Progenitor cell of endocrine pancreas (in vitro differentiated cells): Measurements from ENCODE around the gene CFAP74. TPM values are rescaled to one million over a fixed set of nuclear protein-coding genes. Genes with fewer than 3 reads are reported as not detected.
"Not testable (repeated sequence)": the region's sequence is repeated elsewhere in the genome, so short reads cannot be mapped to it uniquely, and the experiment has no call there.

ENCODE experiments used
- DNase-seq: peaks from one replicate; pipeline ENCODE4 v3.0.0; 2021; ENCODE audit warnings: low spot score; ENCODE audit not compliant: unreplicated experiment
- H3K27ac Mint-ChIP-seq: 2 replicates; pipeline ENCODE4 v1.8.0; 2021; ENCODE audit warnings: mild to moderate bottlenecking, moderate library complexity, mixed read lengths
- H3K27me3 Mint-ChIP-seq: 2 replicates; pipeline ENCODE4 v1.8.0; 2021; ENCODE audit warnings: mixed read lengths
- H3K36me3 Mint-ChIP-seq: 2 replicates; pipeline ENCODE4 v1.8.0; 2022; ENCODE audit warnings: mixed read lengths; ENCODE audit not compliant: insufficient read depth
- H3K4me1 Mint-ChIP-seq: 2 replicates; pipeline ENCODE4 v1.8.0; 2021; ENCODE audit warnings: low read depth, mixed read lengths
- H3K4me3 Mint-ChIP-seq: 2 replicates; pipeline ENCODE4 v1.8.0; 2021; ENCODE audit warnings: low read depth, mild to moderate bottlenecking, moderate library complexity, mixed read lengths
- H3K9me3 Mint-ChIP-seq: 2 replicates; pipeline ENCODE4 v1.8.0; 2021; ENCODE audit warnings: low read depth, mixed read lengths
- CTCF ChIP-seq: fragments of 200-600 bp; sonication (generic); IDR thresholded peaks from one replicate; pipeline ENCODE4 v1.5.0; 2021; ENCODE audit warnings: antibody characterized with exemption, mild to moderate bottlenecking; ENCODE audit not compliant: unreplicated experiment
- total RNA-seq: library from RNA; stranded (reverse); gene quantifications from 2 replicates; pipeline ENCODE4 v1.2.1, GENCODE V29; 2021

The CFAP74 gene
- total RNA-seq, 1 donor from 2014 or later, result 0.93 TPM

DNA sequence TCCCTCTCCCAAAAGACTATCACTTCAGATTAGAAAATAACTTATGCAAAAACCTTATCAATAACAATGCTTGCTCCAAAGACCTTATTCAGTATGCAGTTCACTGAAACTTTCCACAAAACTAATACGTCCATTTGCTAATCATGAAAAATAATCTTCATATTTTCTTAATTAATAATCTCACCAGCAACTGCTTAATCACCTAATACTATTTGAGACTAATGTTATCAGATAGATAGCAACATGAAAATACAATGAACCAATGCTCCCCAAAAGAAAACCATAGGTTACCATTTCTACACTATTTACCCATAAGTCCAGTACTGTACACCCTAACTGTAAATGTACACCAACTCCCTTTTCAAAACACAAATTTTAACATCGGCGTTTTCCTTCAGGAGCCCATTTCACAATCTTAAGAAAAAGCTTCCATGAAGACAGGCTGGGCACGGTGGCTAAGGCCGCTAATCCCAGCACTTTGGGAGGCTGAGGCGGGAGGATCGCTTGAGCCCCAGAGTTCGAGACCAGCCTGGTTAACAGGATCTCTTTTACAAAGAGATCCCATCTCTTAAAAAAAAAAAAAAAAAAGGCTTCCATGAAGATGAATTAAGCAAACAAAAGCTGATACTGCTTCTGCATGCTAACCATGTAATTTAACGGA, 114.4 kb downstream of the CFAP74 start:
- Mint-ChIP-seq H3K36me3 (peaks cover 4% of the 10 kb centered on the region), H3K27me3 (no peaks in the 10 kb centered on the region), H3K9me3 (no peaks in the 10 kb centered on the region), H3K4me3 (peak overlapping the region; percentile 84), H3K4me1 (peaks cover 27% of the 10 kb centered on the region), H3K27ac (peak overlapping the region; percentile 93)
- DNase-seq, result no peak
- TF ChIP-seq CTCF, result no peak

DNA sequence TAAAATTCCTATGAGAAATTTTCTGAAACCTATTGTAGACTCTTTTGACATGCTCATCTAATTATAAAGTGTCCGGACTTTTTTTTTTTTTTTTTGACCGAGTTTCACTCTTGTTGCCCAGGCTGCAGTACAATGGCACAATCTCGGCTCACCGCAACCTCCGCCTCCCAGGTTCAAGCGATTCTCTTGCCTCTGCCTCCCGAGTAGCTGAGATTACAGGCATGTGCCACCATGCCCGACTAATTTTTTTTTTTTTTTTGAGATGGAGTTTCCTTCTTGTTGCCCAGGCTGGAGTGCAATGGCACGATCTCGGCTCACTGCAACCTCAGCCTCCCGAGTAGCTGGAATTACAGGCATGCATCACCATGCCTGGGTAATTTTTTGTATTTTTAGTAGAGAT, 119.7 kb downstream of the CFAP74 start:
- not testable (repeated sequence) for DNase-seq, H3K27me3 Mint-ChIP-seq, H3K36me3 Mint-ChIP-seq, H3K9me3 Mint-ChIP-seq, H3K4me3 Mint-ChIP-seq
- peaks cover 41% of the 10 kb centered on the region for H3K4me1 Mint-ChIP-seq
- peak overlapping the region; percentile 84 for H3K27ac Mint-ChIP-seq

DNA sequence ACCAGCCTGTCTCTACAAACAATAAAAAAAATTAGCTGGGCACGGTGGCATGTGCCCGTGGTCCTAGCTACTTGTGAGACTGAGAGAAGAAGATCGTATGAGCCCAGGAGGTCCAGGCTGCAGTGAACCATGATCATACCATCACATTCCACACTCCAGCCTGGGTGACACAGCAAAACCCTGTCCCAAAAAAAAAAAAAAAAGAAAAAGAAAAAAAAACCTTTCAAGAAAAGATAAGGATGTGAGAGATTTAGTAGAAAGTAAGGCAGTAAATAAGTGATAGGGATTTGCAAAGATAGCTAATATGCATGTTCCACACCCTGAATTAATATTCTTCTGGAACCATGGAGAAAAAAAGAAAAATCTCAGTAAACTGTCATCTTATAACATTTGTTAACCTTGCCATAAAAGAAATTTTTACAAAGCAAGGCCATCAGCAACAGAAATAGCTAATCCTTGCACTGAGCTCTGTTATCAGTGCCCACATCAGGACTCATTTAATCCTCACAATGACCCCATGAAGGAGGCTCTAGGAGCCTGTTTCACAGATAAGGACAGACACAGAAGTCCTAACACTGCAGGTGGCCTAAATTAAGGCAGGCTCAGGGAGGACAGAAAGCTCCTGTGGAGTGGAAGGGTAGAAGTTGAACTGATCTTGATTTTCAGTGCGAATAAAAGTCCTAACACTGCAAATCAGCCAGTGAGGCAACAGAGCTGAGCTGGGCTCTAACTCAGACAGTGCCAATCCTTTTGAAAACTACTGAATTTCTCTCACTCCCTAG, 120.3 kb downstream of the CFAP74 start:
- H3K4me1 Mint-ChIP-seq, result peaks cover 41% of the 10 kb centered on the region
- H3K36me3 Mint-ChIP-seq, result peaks cover 6% of the 10 kb centered on the region
- no peaks in the 10 kb centered on the region for H3K27me3 Mint-ChIP-seq
- H3K27ac Mint-ChIP-seq, result peak overlapping the region; percentile 84
- no peaks in the 10 kb centered on the region for H3K9me3 Mint-ChIP-seq
- H3K4me3 Mint-ChIP-seq, result no peak overlapping the region
- TF ChIP-seq CTCF, result no peak
- no peak for DNase-seq

GRCh38 chr1:1881727-1882126, 121.9 kb downstream of the CFAP74 start:
- Mint-ChIP-seq H3K4me3 (no peak overlapping the region), H3K4me1 (peaks cover 32% of the 10 kb centered on the region), H3K9me3 (no peaks in the 10 kb centered on the region), H3K27me3 (no peaks in the 10 kb centered on the region), H3K27ac (peak overlapping the region; percentile 73), H3K36me3 (peaks cover 9% of the 10 kb centered on the region)
- no peak for DNase-seq
- no peak for TF ChIP-seq CTCF

- DNase-seq, result no peak
- H3K4me1 Mint-ChIP-seq, result peaks cover 30% of the 10 kb centered on the region
- H3K36me3 Mint-ChIP-seq, result peaks cover 16% of the 10 kb centered on the region
- no peaks in the 10 kb centered on the region for H3K9me3 Mint-ChIP-seq
- H3K4me3 Mint-ChIP-seq, result peak overlapping the region; percentile 39
- no peaks in the 10 kb centered on the region for H3K27me3 Mint-ChIP-seq
- peak overlapping the region; percentile 73 for H3K27ac Mint-ChIP-seq
- TF ChIP-seq CTCF, result no peak
Observed at GRCh38 chr1:1880617-1881312, 122.8 kb downstream of the CFAP74 start.
